ENCODE measurements around the gene PCNT. TPM values are rescaled to one million over a fixed set of nuclear protein-coding genes. Genes with fewer than 3 reads are reported as not detected.

Gene PCNT
- total and polyA plus RNA-seq, 2 of the 8 experiments (the other 6 are each of a cell fraction or from before 2014, with no cell fraction given) = 9.9 to 45.1 TPM

GRCh38 chr21:46390603-46391545 is 66.9 kb downstream of the PCNT start (continued):
- TF ChIP-seq, protein P1, sequence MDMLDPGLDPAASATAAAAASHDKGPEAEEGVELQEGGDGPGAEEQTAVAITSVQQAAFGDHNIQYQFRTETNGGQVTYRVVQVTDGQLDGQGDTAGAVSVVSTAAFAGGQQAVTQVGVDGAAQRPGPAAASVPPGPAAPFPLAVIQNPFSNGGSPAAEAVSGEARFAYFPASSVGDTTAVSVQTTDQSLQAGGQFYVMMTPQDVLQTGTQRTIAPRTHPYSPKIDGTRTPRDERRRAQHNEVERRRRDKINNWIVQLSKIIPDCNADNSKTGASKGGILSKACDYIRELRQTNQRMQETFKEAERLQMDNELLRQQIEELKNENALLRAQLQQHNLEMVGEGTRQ (IDR thresholded peaks at IDR 0.05; ENCODE audit: low read length) = no peak
- no peak for TF ChIP-seq BACH1 (IDR thresholded peaks at IDR 0.05; ENCODE audit: low read length)
- no peak for TF ChIP-seq EGR1 (IDR thresholded peaks at IDR 0.05; ENCODE audit: borderline replicate concordance, low read depth, low read length)
- no peak for TF ChIP-seq MAX (IDR thresholded peaks at IDR 0.05)
- TF ChIP-seq EP300 (IDR thresholded peaks at IDR 0.05; ENCODE audit: borderline replicate concordance in 1 of 2, low read depth in 2 of 2, low read length in 2 of 2) = no peak
- TF ChIP-seq NRF1 (IDR thresholded peaks at IDR 0.05; ENCODE audit: low read depth, low read length) = no peak
- no peak for TF ChIP-seq ASH2L (IDR thresholded peaks at IDR 0.05; ENCODE audit: low read length)
- no peak for TF ChIP-seq EZH2 (IDR thresholded peaks at IDR 0.05; ENCODE audit: low read depth, low read length, severe bottlenecking)
